BLaER1 (cell line): Measurements from ENCODE around the gene LCTL.

Experiments
- H3K27ac ChIP-seq: shearing (Covaris generic); formaldehyde crosslinking; 2 replicates; pipeline ENCODE4 v1.8.1; 2022
- H3K27me3 ChIP-seq: shearing (Covaris generic); formaldehyde crosslinking; 2 replicates; pipeline ENCODE4 v1.8.1; 2022
- H3K36me3 ChIP-seq: shearing (Covaris generic); formaldehyde crosslinking; 2 replicates; pipeline ENCODE4 v1.8.1; 2022
- H3K4me1 ChIP-seq: shearing (Covaris generic); formaldehyde crosslinking; 2 replicates; pipeline ENCODE4 v1.8.1; 2022
- H3K4me2 ChIP-seq: shearing (Covaris generic); formaldehyde crosslinking; 2 replicates; pipeline ENCODE4 v1.8.1; 2022
- H3K4me3 ChIP-seq: shearing (Covaris generic); formaldehyde crosslinking; 2 replicates; pipeline ENCODE4 v1.8.1; 2022
- H3K9ac ChIP-seq: shearing (Covaris generic); formaldehyde crosslinking; 2 replicates; pipeline ENCODE4 v1.8.1; 2022
- H3K9me3 ChIP-seq: shearing (Covaris generic); formaldehyde crosslinking; 2 replicates; pipeline ENCODE4 v1.8.1; 2022
- H4K20me1 ChIP-seq: shearing (Covaris generic); formaldehyde crosslinking; 2 replicates; pipeline ENCODE4 v1.8.1; 2022
- Cebpa-rat ChIP-seq: shearing (Covaris generic); IDR thresholded peaks from 2 replicates; pipeline ENCODE4 v1.8.1; 2022

The LCTL gene

GRCh38 chr15:66581972-66582537, 16.3 kb upstream of the LCTL start:
- Histone ChIP-seq H3K27ac (no peak overlapping the region), H4K20me1 (no peaks in the 10 kb centered on the region), H3K4me2 (no peak overlapping the region), H3K27me3 (no peaks in the 10 kb centered on the region), H3K4me3 (no peak overlapping the region), H3K9ac (no peak overlapping the region), H3K4me1 (peaks cover 8% of the 10 kb centered on the region; the same call in 1 of the 2 replicates), H3K9me3 (no peaks in the 10 kb centered on the region), H3K36me3 (no peaks in the 10 kb centered on the region)
- no peak for TF ChIP-seq Cebpa-rat

- Histone ChIP-seq H3K27ac (no peak overlapping the region), H3K4me2 (0 out of 2 replicates have a peak overlapping the region, but pooled peaks have one; percentile 24), H3K4me1 (peaks cover 8% of the 10 kb centered on the region; the same call in 1 of the 2 replicates), H4K20me1 (no peaks in the 10 kb centered on the region), H3K9ac (no peak overlapping the region), H3K4me3 (no peak overlapping the region), H3K9me3 (no peaks in the 10 kb centered on the region), H3K36me3 (no peaks in the 10 kb centered on the region), H3K27me3 (no peaks in the 10 kb centered on the region)
- TF ChIP-seq Cebpa-rat: no peak
Observed at GRCh38 chr15:66580643-66581042, 14.8 kb upstream of the LCTL start.

- Histone ChIP-seq H3K27me3 (no peaks in the 10 kb centered on the region), H3K4me1 (peaks cover 8% of the 10 kb centered on the region; the same call in 1 of the 2 replicates), H3K27ac (no peak overlapping the region), H3K4me3 (no peak overlapping the region), H3K36me3 (no peaks in the 10 kb centered on the region), H3K9ac (no peak overlapping the region), H3K9me3 (no peaks in the 10 kb centered on the region), H3K4me2 (no peak overlapping the region), H4K20me1 (no peaks in the 10 kb centered on the region)
- TF ChIP-seq Cebpa-rat: no peak
Observed at GRCh38 chr15:66578286-66578875, 12.6 kb upstream of the LCTL start.

GRCh38 chr15:66574596-66574950, 8.8 kb upstream of the LCTL start:
- no peak overlapping the region for H3K27ac ChIP-seq
- no peak for TF ChIP-seq Cebpa-rat
- no peaks in the 10 kb centered on the region for H4K20me1 ChIP-seq
- no peaks in the 10 kb centered on the region for H3K27me3 ChIP-seq
- H3K4me1 ChIP-seq: no peaks in the 10 kb centered on the region
- no peaks in the 10 kb centered on the region for H3K36me3 ChIP-seq
- no peaks in the 10 kb centered on the region for H3K9me3 ChIP-seq
- no peak overlapping the region for H3K4me3 ChIP-seq
- H3K4me2 ChIP-seq: no peak overlapping the region
- H3K9ac ChIP-seq: no peak overlapping the region

GRCh38 chr15:66573719-66574595, 8.2 kb upstream of the LCTL start:
- Histone ChIP-seq H3K4me2 (no peak overlapping the region), H3K9ac (no peak overlapping the region)
- TF ChIP-seq Cebpa-rat: no peak

GRCh38 chr15:66573348-66573718, 7.5 kb upstream of the LCTL start:
- no peaks in the 10 kb centered on the region for H4K20me1 ChIP-seq
- no peak overlapping the region for H3K4me2 ChIP-seq
- H3K36me3 ChIP-seq: no peaks in the 10 kb centered on the region
- H3K27ac ChIP-seq: no peak overlapping the region
- TF ChIP-seq Cebpa-rat: no peak
- no peak overlapping the region for H3K4me3 ChIP-seq
- no peaks in the 10 kb centered on the region for H3K27me3 ChIP-seq
- H3K9ac ChIP-seq: no peak overlapping the region
- no peaks in the 10 kb centered on the region for H3K9me3 ChIP-seq
- H3K4me1 ChIP-seq: no peaks in the 10 kb centered on the region

More at GRCh38 chr15:66573719-66574595, 8.2 kb upstream of the LCTL start:
- Histone ChIP-seq H3K27me3 (no peaks in the 10 kb centered on the region), H3K4me1 (no peaks in the 10 kb centered on the region), H3K27ac (no peak overlapping the region), H3K36me3 (no peaks in the 10 kb centered on the region), H3K9me3 (no peaks in the 10 kb centered on the region), H3K4me3 (no peak overlapping the region), H4K20me1 (no peaks in the 10 kb centered on the region)

GRCh38 chr15:66572146-66572545, 6.3 kb upstream of the LCTL start:
- Histone ChIP-seq H3K4me1 (peaks cover 2% of the 10 kb centered on the region; the same call in 1 of the 2 replicates), H3K36me3 (no peaks in the 10 kb centered on the region), H3K27me3 (no peaks in the 10 kb centered on the region), H3K9me3 (no peaks in the 10 kb centered on the region), H3K4me3 (no peak overlapping the region), H3K4me2 (no peak overlapping the region), H3K9ac (no peak overlapping the region), H4K20me1 (no peaks in the 10 kb centered on the region), H3K27ac (no peak overlapping the region)
- no peak for TF ChIP-seq Cebpa-rat

- Histone ChIP-seq H3K27me3 (no peaks in the 10 kb centered on the region), H4K20me1 (no peaks in the 10 kb centered on the region), H3K4me1 (peaks cover 11% of the 10 kb centered on the region), H3K36me3 (no peaks in the 10 kb centered on the region), H3K9me3 (no peaks in the 10 kb centered on the region), H3K27ac (no peak overlapping the region), H3K9ac (no peak overlapping the region), H3K4me3 (no peak overlapping the region), H3K4me2 (no peak overlapping the region)
- no peak for TF ChIP-seq Cebpa-rat
Observed at GRCh38 chr15:66570842-66571478, 5.2 kb upstream of the LCTL start.

GRCh38 chr15:66570327-66570726, 4.5 kb upstream of the LCTL start:
- Histone ChIP-seq H3K36me3 (no peaks in the 10 kb centered on the region), H3K9ac (no peak overlapping the region), H3K27me3 (no peaks in the 10 kb centered on the region), H3K4me3 (no peak overlapping the region), H3K4me2 (no peak overlapping the region), H3K27ac (no peak overlapping the region), H3K4me1 (peaks cover 11% of the 10 kb centered on the region), H4K20me1 (no peaks in the 10 kb centered on the region), H3K9me3 (no peaks in the 10 kb centered on the region)
- TF ChIP-seq Cebpa-rat: no peak
